ENCODE results near the gene NUDCD3. TPM values are rescaled to one million over a fixed set of nuclear protein-coding genes. Genes with fewer than 3 reads are reported as not detected.

The NUDCD3 gene
- total RNA-seq, 3 donors from 2014 or later = 52.1 to 64.0 (median 60.0) TPM

DNA sequence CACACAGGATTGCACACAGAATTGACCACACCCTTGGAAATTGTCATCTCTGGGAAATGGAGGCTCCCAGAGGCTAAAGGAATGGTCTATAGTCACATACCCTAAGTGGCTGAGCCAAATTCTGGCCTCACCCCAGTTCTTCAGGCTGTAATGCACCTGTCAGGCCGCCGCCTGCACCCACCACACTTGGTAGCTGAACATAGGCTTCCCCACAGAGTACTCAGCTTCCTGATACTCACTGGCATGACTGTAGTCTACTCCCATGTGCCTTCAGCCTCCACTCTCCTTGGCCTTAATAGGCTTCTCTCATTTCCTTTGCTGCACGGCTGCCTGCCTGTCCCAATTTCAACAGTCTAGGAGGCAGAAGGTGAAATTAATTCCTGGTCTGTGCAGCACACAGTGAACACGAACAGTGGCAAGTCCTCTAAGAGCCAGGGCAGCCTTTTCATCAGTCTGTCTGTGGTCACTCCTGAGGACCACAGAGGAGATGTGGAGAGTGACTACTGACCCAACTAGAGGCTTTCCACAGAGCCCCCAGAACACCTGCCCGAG lies 42.5 kb downstream of the NUDCD3 start:
- no peak for TF ChIP-seq POLR2AphosphoS5 (IDR thresholded peaks at IDR 0.05)
- TF ChIP-seq, protein P1, sequence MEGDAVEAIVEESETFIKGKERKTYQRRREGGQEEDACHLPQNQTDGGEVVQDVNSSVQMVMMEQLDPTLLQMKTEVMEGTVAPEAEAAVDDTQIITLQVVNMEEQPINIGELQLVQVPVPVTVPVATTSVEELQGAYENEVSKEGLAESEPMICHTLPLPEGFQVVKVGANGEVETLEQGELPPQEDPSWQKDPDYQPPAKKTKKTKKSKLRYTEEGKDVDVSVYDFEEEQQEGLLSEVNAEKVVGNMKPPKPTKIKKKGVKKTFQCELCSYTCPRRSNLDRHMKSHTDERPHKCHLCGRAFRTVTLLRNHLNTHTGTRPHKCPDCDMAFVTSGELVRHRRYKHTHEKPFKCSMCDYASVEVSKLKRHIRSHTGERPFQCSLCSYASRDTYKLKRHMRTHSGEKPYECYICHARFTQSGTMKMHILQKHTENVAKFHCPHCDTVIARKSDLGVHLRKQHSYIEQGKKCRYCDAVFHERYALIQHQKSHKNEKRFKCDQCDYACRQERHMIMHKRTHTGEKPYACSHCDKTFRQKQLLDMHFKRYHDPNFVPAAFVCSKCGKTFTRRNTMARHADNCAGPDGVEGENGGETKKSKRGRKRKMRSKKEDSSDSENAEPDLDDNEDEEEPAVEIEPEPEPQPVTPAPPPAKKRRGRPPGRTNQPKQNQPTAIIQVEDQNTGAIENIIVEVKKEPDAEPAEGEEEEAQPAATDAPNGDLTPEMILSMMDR (IDR thresholded peaks at IDR 0.05) = no peak
- TF ChIP-seq POLR2A (IDR thresholded peaks at IDR 0.05) = no peak
- Histone ChIP-seq H3K4me3 (no peak overlapping the region), H3K36me3 (no peaks in the 10 kb centered on the region), H3K4me1 (no peaks in the 10 kb centered on the region), H3K27me3 (no peaks in the 10 kb centered on the region), H3K9me3 (no peaks in the 10 kb centered on the region), H3K27ac (no peak overlapping the region)
- intact Hi-C loops (cut with DNase I; ENCODE audit: low total_unique reads) = no loop called here
- DNase-seq (ENCODE audit: low spot score in 2 of 2) = no peak

DNA sequence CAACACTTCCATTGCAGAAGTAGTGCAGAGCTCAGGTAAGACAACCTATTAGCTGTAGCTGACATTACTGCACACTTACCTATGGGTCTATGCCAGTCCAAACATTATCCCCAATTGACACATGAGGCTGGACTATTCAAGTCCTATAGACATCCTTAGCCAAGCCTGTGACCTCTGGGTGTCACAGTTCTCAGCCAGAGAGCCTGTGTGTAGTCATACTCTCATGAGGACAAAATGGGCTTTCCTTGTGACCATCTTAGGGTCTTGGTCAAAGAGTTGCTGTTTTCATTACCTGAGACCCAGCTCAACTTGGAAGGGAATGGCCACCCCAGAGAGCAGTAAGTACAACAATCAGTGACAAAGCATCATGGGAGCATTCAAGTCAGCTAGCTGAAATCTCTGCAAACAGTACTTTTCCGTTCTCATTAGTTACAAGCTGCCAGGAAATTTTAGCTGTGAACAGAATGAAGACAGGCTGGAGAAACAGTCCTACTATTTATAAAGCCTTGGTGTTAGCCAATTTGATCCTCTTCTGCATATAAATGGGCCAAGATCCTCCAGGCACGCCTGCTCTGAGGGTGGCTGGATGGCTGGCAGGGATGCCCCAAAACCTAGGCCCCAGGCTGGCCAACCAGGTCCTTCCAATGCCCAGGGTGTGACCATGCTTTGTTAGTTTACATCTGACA lies 44.3 kb downstream of the NUDCD3 start:
- Histone ChIP-seq H3K27me3 (no peaks in the 10 kb centered on the region), H3K27ac (no peak overlapping the region), H3K36me3 (no peaks in the 10 kb centered on the region), H3K4me1 (no peaks in the 10 kb centered on the region), H3K4me3 (no peak overlapping the region), H3K9me3 (no peaks in the 10 kb centered on the region)
- TF ChIP-seq, protein P1 (IDR thresholded peaks at IDR 0.05) = no peak
- TF ChIP-seq POLR2A (IDR thresholded peaks at IDR 0.05) = no peak
- no peak for DNase-seq (ENCODE audit: low spot score in 2 of 2)
- intact Hi-C loops (cut with DNase I; ENCODE audit: low total_unique reads) = no loop called here

DNA sequence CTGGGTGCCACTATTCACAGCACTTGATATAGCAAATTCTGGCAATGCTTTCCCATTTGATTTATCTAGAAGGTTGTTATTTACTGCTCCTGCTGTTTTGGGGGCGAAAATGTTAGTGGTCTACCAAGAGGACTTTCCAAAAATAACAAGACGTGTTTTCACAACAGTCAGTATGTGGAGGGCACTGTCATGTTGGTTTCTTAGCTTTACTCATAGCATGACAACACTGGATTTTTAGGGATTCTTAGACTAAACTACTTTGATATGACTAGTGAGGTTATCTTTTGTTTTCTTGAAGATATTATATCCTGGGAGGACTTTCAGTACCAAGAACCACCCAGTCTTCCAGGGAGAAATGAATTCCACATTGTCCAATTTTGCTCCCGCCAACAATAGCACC lies 49.4 kb downstream of the NUDCD3 start:
- Histone ChIP-seq H3K27ac (no peak overlapping the region), H3K36me3 (no peaks in the 10 kb centered on the region), H3K9me3 (no peaks in the 10 kb centered on the region), H3K27me3 (no peaks in the 10 kb centered on the region), H3K4me1 (no peaks in the 10 kb centered on the region), H3K4me3 (no peak overlapping the region)
- no peak for DNase-seq (ENCODE audit: low spot score in 2 of 2)
- TF ChIP-seq, protein P1 (IDR thresholded peaks at IDR 0.05) = no peak
- no peak for TF ChIP-seq POLR2AphosphoS5 (IDR thresholded peaks at IDR 0.05)
- no peak for TF ChIP-seq POLR2A (IDR thresholded peaks at IDR 0.05)
- intact Hi-C loops (cut with DNase I; ENCODE audit: low total_unique reads) = no loop called here

DNA sequence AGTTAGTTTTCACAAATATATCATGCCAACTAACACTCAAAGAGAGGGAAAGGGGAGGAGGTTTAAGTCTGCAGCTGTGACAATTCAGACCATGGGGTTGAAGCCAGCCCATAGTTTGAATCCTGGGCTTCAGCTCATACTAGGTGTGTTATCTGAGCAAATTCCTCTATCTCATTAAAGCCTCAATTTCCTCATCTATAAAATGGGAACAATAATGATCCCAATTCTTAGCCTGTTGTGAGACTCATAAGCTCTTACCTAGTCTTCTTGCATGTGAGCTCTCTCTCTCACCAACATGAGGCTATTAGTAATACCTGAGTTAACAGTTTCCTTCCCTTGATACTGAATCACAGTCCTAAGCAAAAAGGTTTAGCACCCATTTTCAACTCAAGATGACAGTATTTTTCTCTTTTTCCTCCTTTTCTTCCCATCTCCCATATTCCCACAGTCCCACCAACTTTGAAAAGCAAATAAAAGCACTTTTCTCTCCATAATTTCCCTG lies 49.8 kb downstream of the NUDCD3 start:
- intact Hi-C loops (cut with DNase I; ENCODE audit: low total_unique reads) = no loop called here
- Histone ChIP-seq H3K9me3 (no peaks in the 10 kb centered on the region), H3K4me1 (no peaks in the 10 kb centered on the region), H3K36me3 (no peaks in the 10 kb centered on the region), H3K27me3 (no peaks in the 10 kb centered on the region), H3K27ac (no peak overlapping the region), H3K4me3 (no peak overlapping the region)
- TF ChIP-seq POLR2A (IDR thresholded peaks at IDR 0.05) (no peak), POLR2AphosphoS5 (IDR thresholded peaks at IDR 0.05) (no peak)
- TF ChIP-seq, protein P1 (IDR thresholded peaks at IDR 0.05) = no peak
- DNase-seq (ENCODE audit: low spot score in 2 of 2) = no peak

DNA sequence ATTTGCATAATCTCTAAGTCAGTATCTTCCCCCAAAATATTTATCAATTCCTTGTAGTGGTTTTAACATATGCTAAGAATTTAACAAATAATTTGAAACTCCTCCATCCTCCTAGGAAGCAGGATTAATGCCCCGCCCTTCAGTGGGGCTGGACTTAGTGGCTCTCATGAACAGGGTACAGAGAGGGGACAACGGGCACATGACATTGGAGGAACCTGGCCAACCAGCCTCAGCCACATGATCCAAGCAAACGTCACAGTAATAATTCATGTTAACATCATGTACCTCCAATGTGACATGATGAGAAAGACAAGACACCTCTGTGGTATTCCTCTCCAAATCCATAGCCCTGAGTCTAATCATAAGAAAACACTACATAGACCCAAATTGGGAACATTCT lies 50.5 kb downstream of the NUDCD3 start:
- Histone ChIP-seq H3K9me3 (no peaks in the 10 kb centered on the region), H3K4me1 (no peaks in the 10 kb centered on the region), H3K27me3 (no peaks in the 10 kb centered on the region), H3K36me3 (no peaks in the 10 kb centered on the region), H3K4me3 (no peak overlapping the region), H3K27ac (no peak overlapping the region)
- intact Hi-C loops (cut with DNase I; ENCODE audit: low total_unique reads) = no loop called here
- DNase-seq (ENCODE audit: low spot score in 2 of 2) = no peak
- no peak for TF ChIP-seq POLR2AphosphoS5 (IDR thresholded peaks at IDR 0.05)
- TF ChIP-seq POLR2A (IDR thresholded peaks at IDR 0.05) = no peak
- TF ChIP-seq, protein P1 (IDR thresholded peaks at IDR 0.05) = no peak
